HG03135 (cell line): Measurements from ENCODE around the gene SP9.

ENCODE experiments used
- ATAC-seq: cut with Tn5 transposase; IDR thresholded peaks from one replicate; pipeline ENCODE4 v1.9.1; 2021; ENCODE audit warnings: mild to moderate bottlenecking, moderate library complexity; ENCODE audit not compliant: unreplicated experiment

SP9 gene

DNA sequence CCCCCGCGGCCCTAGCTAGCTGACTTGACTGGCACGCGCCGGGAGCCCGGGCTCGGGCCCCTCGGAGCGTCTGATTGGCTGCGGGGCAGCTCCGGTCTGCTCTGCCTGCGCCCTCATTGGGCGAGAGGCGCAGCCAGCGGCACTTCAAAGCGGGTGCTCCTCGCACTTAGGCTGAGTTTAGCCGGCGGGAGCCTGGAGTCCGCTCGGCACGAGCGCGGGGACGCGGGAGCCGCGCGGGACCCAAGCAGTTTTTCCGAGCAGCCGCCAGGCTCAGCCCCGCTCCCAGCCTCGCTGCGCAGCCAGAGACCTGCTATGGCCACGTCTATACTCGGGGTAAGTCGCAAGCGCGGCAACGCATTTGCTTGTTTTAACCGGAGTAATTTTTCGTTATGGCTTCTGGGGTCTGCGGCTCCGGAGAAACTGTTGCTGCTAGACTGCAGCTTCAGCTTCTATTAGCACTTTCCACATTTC is at the start of gene SP9:
Gene SP9, plus strand, starts transcription at position 174 of the 471 bp plus-strand sequence. Its CDS starts 139 bp downstream, at position 313.
- ATAC-seq = no peak

DNA sequence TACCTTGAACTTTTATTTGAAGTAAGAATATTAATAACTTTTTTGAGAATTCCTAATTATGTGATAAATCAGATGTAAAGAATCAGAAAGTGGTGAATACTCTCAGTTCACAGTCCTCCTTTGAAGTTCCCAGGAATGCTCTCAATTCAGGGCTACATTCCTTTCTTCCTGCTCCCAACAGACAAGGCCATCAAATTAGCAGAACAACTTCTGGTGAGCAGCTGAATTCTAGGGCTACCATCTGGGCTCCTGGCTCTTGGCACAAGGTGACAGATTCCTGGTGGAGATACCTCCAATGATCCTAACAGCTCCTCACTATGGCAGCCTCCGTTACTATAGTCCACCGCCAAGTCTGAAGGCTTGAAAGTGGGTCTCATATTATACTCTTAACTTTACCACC is 48.6 kb upstream of the SP9 start:
- no peak for ATAC-seq

DNA sequence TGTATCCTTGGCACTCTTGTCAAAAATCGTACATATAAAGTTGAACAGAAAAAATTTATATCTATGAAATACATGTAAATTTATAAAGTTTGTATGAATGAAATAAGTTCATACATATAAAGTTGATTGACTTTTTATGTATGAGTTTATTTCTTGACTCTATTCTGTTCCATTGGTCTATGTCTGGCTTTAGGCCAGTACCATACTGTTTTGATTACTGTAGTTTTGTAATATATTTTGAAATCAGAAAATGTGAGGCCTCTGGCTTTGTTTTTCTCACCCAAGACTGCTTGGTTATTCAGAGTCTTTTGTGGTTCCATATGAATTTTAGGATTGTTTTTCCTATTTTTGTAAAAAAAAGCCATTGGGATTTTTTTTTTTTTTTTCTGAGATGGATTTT is 41.8 kb upstream of the SP9 start:
- ATAC-seq = no peak

DNA sequence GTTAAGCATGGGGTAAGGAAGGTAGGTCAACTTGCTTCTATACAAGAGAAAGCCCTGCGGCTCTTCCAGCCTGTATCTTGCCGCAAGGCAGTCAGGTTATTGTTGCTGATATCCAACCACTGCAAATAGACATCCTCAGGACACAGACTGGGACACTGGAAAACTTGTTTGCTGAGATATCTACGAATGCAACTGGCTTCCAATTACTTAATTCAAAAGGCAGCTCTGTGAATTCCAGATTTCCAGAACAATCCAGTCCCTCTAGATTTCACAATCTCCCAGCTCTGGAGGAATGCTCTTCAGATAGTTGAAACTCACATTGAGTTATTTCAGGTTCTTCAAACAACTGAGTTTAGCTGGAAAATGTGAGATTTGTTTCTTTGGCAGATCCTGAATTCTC is 34.6 kb upstream of the SP9 start:
- ATAC-seq = no peak

- no peak for ATAC-seq
These were observed 22.0 kb upstream of the SP9 start for GRCh38 chr2:174312581-174313234.

DNA sequence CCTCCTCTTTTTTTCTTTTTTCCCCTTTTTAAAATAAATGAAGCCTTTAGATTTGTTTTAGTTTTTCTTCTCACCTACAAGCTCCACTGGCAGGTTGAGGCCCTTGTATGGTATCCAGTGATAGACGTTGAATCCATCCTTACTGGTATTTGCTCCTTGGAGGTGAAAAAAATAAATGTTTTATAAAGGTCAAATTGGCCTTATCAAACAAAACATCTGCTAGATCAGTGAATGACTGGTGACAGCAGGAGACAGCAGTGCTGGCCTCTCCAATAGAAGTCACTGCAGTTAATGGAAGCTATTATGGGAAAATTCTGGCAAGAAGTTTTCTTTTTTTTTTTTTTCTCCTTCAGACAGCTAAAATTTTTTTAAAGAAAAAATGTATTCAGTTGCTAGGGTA is 12.6 kb upstream of the SP9 start:
- no peak for ATAC-seq

- no peak for ATAC-seq
These were observed 12.0 kb upstream of the SP9 start for GRCh38 chr2:174322746-174323145.

DNA sequence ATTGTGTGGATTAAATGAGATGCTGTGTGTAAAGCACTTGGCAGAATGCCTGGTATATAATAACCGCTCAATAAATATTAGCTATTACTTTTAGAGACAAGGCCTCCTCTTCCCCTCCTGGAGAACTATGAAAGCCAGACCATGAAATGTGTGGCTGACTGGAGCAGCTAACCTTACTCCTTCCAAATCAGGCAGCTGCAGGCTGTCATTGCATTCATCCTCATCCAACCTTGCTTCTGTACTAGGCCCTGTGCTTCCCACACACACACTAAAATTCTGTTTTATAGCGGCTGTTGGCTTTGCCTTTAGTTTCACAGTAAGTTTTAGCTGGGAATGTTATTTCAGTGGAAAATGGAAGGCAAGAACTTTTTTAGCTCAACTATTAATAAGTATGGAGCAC is 10.2 kb upstream of the SP9 start:
- no peak for ATAC-seq

DNA sequence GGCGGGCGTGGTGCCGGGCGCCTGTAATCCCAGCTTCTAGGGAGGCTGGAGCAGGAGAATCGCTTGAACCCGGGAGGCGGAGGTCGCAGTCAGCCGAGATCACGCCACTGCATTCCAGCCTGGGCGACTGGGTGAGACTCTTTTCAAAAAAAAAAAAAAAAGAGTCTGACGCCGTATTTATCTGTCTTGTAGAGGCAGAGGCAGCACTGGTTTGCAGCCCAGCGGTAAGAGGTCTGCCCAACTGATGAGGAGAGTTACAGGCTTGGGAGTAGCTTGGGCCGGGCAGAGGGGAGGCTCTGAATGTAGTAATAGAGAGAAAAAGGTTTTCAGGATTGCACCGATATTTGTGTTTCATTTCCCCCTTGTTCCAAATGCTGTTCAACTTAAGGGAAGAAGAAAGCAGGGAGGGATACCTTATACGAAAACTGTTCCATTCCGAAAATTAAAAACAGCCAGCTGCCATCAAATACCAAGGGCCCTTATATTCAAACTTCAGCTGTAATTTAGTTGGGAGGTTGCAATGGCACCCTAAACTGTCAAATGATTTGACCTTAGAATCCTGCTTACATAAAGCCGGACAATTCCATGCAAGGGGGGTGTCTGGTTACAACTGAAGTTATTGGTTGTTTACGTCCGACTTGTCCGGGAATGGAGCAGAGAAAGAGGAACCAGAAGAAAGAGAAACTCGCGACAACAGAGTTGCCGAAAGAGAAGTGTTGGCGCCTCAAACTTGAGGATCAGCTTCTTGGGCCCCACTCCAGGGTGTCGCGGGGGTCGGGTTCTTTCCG is 9.2 kb upstream of the SP9 start:
- no peak for ATAC-seq

DNA sequence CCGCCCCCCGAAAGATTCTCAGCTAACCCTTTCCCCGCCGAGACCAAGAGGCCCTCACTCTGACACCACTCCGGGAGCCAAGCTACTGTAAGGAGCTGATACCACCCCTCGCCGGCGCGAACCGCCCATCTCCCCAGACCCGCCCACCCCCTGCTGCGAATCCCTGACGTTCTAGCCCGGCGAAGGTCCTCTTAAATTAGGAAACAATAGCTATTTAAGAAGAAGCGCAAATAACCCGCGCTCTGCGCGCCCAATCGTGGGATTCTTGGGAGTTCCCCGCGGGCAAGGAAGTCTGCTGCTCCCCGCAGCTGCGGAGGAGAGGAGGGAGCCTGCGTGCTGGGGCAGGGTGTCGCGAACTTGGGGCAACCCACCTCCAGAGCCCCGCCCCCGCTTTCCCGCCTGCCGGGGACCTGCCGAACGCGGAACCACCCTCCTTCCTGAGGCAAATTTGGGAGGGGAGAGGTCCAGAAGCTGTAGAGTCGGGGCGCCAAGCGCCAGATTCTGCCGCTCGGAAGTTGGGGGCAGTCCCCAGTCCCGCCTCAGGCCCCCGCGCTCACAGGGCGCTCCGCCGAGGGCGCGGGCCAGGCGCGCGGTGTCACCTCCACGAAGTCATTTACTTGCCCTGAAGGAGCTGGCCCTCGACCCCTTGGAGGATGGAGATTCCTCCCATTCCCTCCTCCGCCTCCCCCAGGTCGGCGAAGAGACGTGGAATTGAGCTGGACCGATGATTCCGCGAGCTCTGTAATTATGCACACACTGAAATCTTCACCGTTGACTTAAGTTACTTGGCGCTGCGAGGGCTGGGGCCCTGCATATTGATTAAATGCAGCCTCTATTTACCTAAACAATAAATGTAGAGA is 8.4 kb upstream of the SP9 start:
- no peak for ATAC-seq

- ATAC-seq = no peak
These were observed 7.5 kb upstream of the SP9 start for GRCh38 chr2:174327021-174327840.

- no peak for ATAC-seq
These were observed 7.0 kb upstream of the SP9 start for GRCh38 chr2:174327841-174328113.

DNA sequence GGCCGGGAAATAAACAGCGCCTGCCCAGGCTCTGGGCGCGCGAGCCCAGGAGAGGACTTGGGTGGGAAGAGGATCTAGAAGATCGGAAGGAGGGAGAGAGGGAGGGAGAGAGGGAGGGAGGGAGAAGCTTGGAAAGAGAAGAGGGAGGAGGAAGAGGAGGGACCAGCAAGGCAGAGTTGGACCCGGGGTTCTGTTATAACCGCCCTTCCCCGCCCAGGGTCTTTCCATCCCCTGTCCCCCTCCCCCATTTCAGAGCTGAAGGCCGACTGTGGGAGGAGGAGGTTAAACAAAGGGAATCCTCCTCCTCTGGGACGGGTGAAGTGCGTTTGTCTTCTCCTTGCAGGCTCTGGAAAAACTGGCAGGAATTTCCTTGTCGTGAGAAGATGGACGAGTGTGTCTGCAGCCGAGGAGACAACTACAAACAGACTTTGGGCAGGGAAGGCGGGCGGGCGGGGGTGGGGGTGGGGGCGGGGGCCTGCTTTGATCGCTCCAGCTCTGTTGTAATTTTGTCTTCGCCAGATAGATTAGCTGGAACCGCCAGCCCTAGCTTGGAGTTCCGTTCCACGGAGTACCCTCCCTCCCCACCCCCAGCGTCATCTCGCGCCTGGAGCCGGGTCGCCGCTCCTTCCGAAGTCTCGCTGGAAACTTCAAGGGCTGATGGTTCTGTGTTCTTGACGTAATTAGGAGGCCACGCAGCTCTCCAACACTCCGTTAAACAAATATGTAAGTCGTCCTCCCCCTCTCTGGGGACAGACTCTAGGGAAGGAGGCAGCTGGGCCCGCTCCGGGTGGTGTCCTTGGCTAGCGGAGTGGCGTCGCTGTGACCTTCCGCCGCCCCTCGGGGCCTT is 6.4 kb upstream of the SP9 start:
- no peak for ATAC-seq

DNA sequence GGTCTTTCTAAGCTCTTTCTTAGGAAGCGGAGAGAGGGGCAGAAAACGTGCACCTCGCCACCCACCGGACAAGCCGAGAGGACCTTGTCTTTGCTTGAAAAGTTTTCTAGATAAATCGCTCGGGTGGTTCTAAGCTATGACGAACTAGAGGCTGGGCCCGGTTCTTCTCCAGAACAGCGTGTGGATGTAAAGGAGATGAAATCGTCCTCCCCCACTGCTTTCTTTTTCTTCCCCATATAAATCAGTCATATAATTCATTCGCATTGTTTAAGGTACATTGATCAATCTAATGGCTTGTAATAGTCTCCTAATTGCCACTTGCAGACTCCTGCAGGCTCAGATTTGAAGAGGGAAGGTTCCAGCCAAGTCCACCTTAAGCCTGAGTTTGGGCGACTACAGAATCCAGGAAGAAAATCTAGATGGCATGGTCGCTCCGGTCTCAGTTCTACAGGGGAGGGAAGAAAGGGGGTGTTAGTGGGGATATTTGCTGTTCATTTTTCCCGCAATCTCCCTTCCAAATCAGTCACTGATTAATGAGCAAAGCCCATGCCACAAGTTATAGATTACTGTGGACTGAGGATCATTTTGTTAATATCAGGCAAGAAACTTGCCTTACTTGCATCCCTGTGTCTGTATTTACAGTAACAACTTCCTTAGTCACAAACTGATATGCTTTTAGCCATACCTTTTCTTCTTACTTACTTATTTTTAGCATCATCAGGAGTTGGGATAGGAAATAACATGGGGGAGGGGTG is 5.6 kb upstream of the SP9 start:
- ATAC-seq = no peak

DNA sequence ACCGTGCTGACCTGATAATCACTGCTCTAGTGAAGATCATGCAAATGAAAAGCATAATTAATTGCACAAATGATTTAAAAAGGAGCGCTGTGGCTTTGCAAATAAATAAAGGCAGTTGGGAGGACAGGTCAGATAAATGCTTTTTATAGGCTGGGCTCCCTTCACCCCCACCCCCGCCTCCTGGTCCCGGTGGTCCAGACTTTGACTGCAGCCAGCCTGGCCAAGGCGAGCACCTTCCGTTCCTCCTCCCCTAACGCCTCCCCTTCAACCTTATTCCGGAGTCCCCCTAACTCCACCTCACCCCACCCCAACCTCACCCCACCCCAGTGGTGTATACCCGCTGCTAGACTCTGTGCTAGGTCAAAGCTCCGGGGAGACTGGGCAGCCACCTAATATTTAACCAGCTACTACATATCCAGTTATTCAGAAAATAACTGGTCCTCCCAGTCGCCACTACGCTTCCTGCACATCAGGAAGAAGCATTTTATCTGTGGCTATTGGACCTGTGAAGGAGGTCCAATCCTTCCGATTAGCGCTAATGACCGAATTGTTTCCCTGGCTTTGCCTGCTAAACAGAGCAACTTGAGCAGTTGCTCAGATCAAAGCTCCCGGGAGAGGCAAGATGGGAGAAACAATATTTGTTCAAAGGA is 3.7 kb upstream of the SP9 start:
- no peak for ATAC-seq

GRCh38 chr2:174331595-174332216 is 3.0 kb upstream of the SP9 start:
- ATAC-seq = no peak

GRCh38 chr2:174332217-174332963 is 2.4 kb upstream of the SP9 start:
- ATAC-seq = no peak

- ATAC-seq = no peak
These were observed 1.8 kb upstream of the SP9 start for GRCh38 chr2:174333017-174333371.
